OCI-LY3 (cell line): Measurements from ENCODE around the gene HAUS3.

ENCODE experiments used
- CTCF ChIP-seq: fragments of 200-600, 300-600 bp; sonication (generic); IDR thresholded peaks from 2 replicates; pipeline ENCODE4 v1.5.1; 2014; ENCODE audit warnings: antibody characterized with exemption, low read length, low read depth
- EZH2phosphoT487 ChIP-seq: fragments of 200-600 bp; shearing (Covaris generic); IDR thresholded peaks from 2 replicates; pipeline ENCODE4 v1.6.1; 2018; ENCODE audit warnings: antibody characterized with exemption, mixed run types, low read depth

- no peak for TF ChIP-seq CTCF
- no peak for TF ChIP-seq EZH2phosphoT487
These were observed 61.5 kb downstream of the HAUS3 start for GRCh38 chr4:2180410-2180809.
